Measurements from ENCODE around the gene DOK5. TPM values are rescaled to one million over a fixed set of nuclear protein-coding genes. Genes with fewer than 3 reads are reported as not detected.

DOK5 gene
- total RNA-seq, 1 donor from 2014 or later: 31.3 TPM

GRCh38 chr20:54694516-54694915, 219.1 kb downstream of the DOK5 start:
- Histone ChIP-seq H3K4me3 (ENCODE audit: low read length in 3 of 3) (no peak overlapping the region), H3K36me3 (ENCODE audit: control insufficient read depth in 3 of 3, insufficient read depth in 3 of 3, low read length in 3 of 3) (no peaks in the 10 kb centered on the region), H3K9me3 (ENCODE audit: control insufficient read depth in 3 of 3, low read length in 3 of 3) (no peaks in the 10 kb centered on the region), H3K9ac (ENCODE audit: low read depth in 1 of 3, low read length in 3 of 3) (no peak overlapping the region), H3K4me1 (ENCODE audit: control insufficient read depth in 3 of 3, insufficient read depth in 3 of 3, low read length in 3 of 3) (no peaks in the 10 kb centered on the region), H3K27me3 (ENCODE audit: control insufficient read depth in 3 of 3, insufficient read depth in 3 of 3, low read length in 3 of 3) (no peaks in the 10 kb centered on the region), H3K27ac (ENCODE audit: low read depth, low read length) (no peak overlapping the region)

GRCh38 chr20:54698373-54698772, 223.0 kb downstream of the DOK5 start:
- Histone ChIP-seq H3K4me1 (ENCODE audit: control insufficient read depth in 3 of 3, insufficient read depth in 3 of 3, low read length in 3 of 3) (no peaks in the 10 kb centered on the region), H3K9me3 (ENCODE audit: control insufficient read depth in 3 of 3, low read length in 3 of 3) (no peaks in the 10 kb centered on the region), H3K36me3 (ENCODE audit: control insufficient read depth in 3 of 3, insufficient read depth in 3 of 3, low read length in 3 of 3) (no peaks in the 10 kb centered on the region), H3K4me3 (ENCODE audit: low read length in 3 of 3) (no peak overlapping the region), H3K9ac (ENCODE audit: low read depth in 1 of 3, low read length in 3 of 3) (no peak overlapping the region), H3K27ac (ENCODE audit: low read depth, low read length) (no peak overlapping the region), H3K27me3 (ENCODE audit: control insufficient read depth in 3 of 3, insufficient read depth in 3 of 3, low read length in 3 of 3) (no peaks in the 10 kb centered on the region)
